ENCODE measurements around the gene CBLN3.

Gene CBLN3

GRCh38 chr14:24440606-24441399 is 11.3 kb upstream of the CBLN3 start:
- H3K36me3 ChIP-seq (ENCODE audit: insufficient read depth, low read length): peaks cover 56% of the 10 kb centered on the region
- peak overlapping the region; percentile 94 for H3K4me2 ChIP-seq (ENCODE audit: insufficient read depth, low read length)
- peak overlapping the region in 1 of 2 experiments; percentile 64; a peak in 2 of 4 replicates for H3K4me3 ChIP-seq (ENCODE audit: low read depth in 1 of 2, low read length in 2 of 2)
- H3K27ac ChIP-seq (ENCODE audit: low read length): no peak overlapping the region
- no peak for DNase-seq
- H3K79me2 ChIP-seq (ENCODE audit: insufficient read depth, low read length): peaks cover 36% of the 10 kb centered on the region
- TF ChIP-seq, protein P1, sequence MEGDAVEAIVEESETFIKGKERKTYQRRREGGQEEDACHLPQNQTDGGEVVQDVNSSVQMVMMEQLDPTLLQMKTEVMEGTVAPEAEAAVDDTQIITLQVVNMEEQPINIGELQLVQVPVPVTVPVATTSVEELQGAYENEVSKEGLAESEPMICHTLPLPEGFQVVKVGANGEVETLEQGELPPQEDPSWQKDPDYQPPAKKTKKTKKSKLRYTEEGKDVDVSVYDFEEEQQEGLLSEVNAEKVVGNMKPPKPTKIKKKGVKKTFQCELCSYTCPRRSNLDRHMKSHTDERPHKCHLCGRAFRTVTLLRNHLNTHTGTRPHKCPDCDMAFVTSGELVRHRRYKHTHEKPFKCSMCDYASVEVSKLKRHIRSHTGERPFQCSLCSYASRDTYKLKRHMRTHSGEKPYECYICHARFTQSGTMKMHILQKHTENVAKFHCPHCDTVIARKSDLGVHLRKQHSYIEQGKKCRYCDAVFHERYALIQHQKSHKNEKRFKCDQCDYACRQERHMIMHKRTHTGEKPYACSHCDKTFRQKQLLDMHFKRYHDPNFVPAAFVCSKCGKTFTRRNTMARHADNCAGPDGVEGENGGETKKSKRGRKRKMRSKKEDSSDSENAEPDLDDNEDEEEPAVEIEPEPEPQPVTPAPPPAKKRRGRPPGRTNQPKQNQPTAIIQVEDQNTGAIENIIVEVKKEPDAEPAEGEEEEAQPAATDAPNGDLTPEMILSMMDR (IDR thresholded peaks at IDR 0.05; ENCODE audit: borderline replicate concordance, extremely low read depth, low read length, poor library complexity, severe bottlenecking): no peak
- no peak for TF ChIP-seq EZH2 (IDR thresholded peaks at IDR 0.05; ENCODE audit: borderline replicate concordance, low read depth, low read length, severe bottlenecking)
- H3K9me3 ChIP-seq (ENCODE audit: insufficient read depth, low read length, severe bottlenecking): no peaks in the 10 kb centered on the region
- H4K20me1 ChIP-seq (ENCODE audit: insufficient read depth, low read length): peaks cover 14% of the 10 kb centered on the region; the same call in 1 of the 2 replicates
- no peak overlapping the region for H2AFZ ChIP-seq (ENCODE audit: low read depth, low read length)
- H3K4me1 ChIP-seq (ENCODE audit: insufficient read depth, low read length): peaks cover 51% of the 10 kb centered on the region
- no peak for ATAC-seq (ENCODE audit: insufficient read depth, low read depth)
- H3K27me3 ChIP-seq (ENCODE audit: insufficient read depth, low read length, poor library complexity): no peaks in the 10 kb centered on the region
- peak overlapping the region; percentile 80 for H3K9ac ChIP-seq (ENCODE audit: low read depth, low read length)

DNA sequence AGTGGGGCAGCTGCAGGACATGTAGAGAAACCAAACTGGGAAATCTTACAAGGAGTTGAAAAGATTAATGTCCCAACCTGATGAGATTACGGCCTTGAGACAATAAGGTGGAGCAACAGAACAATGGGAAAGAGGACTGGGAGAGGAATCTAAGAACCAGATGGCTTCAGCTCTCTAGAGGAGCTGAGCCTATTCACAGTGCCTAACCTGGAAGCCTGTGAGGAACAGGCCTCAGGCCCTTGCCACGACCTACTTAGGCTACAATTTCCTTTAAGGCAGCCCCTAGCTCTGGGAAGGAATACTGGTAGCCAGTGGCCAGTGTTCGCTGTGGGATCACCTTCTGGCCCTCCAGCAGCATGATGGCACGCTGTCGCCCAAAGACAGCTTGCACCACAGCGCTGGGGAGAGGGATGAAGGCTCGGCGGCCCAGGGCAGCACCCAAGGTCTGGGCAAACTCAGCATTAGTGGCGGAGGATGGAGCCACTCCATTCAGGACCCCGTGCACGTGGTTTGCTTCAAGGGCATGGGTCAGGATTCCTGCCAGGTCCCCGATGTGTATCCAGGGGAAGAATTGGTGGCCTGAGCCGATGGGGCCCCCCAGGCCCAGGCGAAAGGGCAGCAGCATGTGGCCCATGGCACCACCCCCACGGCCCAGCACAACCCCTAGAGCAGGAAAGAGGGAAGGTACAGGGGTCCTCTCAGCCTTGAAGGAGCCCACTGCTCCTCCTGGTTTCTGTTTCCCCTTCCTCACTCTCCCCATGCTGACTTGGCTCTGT is 10.6 kb upstream of the CBLN3 start:
- TF ChIP-seq, protein P1 (IDR thresholded peaks at IDR 0.05; ENCODE audit: borderline replicate concordance, extremely low read depth, low read length, poor library complexity, severe bottlenecking): no peak
- no peak for TF ChIP-seq EZH2 (IDR thresholded peaks at IDR 0.05; ENCODE audit: borderline replicate concordance, low read depth, low read length, severe bottlenecking)
- H3K27ac ChIP-seq (ENCODE audit: low read length): no peak overlapping the region
- peaks cover 60% of the 10 kb centered on the region for H3K36me3 ChIP-seq (ENCODE audit: insufficient read depth, low read length)
- no peaks in the 10 kb centered on the region for H3K27me3 ChIP-seq (ENCODE audit: insufficient read depth, low read length, poor library complexity)
- H3K4me3 ChIP-seq (ENCODE audit: low read depth in 1 of 2, low read length in 2 of 2): no peak overlapping the region
- H3K9me3 ChIP-seq (ENCODE audit: insufficient read depth, low read length, severe bottlenecking): no peaks in the 10 kb centered on the region
- no peak for DNase-seq
- peaks cover 52% of the 10 kb centered on the region for H3K4me1 ChIP-seq (ENCODE audit: insufficient read depth, low read length)
- peaks cover 14% of the 10 kb centered on the region; the same call in 1 of the 2 replicates for H4K20me1 ChIP-seq (ENCODE audit: insufficient read depth, low read length)
- no peak for ATAC-seq (ENCODE audit: insufficient read depth, low read depth)
- H3K9ac ChIP-seq (ENCODE audit: low read depth, low read length): no peak overlapping the region
- H3K79me2 ChIP-seq (ENCODE audit: insufficient read depth, low read length): peaks cover 36% of the 10 kb centered on the region
- peak overlapping the region; percentile 94; the same call in 1 of the 2 replicates for H3K4me2 ChIP-seq (ENCODE audit: insufficient read depth, low read length)
- H2AFZ ChIP-seq (ENCODE audit: low read depth, low read length): no peak overlapping the region

- Histone ChIP-seq H3K4me1 (ENCODE audit: insufficient read depth, low read length) (peaks cover 52% of the 10 kb centered on the region), H2AFZ (ENCODE audit: low read depth, low read length) (no peak overlapping the region), H3K36me3 (ENCODE audit: insufficient read depth, low read length) (peaks cover 63% of the 10 kb centered on the region), H4K20me1 (ENCODE audit: insufficient read depth, low read length) (peaks cover 14% of the 10 kb centered on the region; the same call in 1 of the 2 replicates), H3K27ac (ENCODE audit: low read length) (no peak overlapping the region), H3K79me2 (ENCODE audit: insufficient read depth, low read length) (peaks cover 36% of the 10 kb centered on the region), H3K9me3 (ENCODE audit: insufficient read depth, low read length, severe bottlenecking) (no peaks in the 10 kb centered on the region), H3K9ac (ENCODE audit: low read depth, low read length) (no peak overlapping the region), H3K4me3 (ENCODE audit: low read depth in 1 of 2, low read length in 2 of 2) (no peak overlapping the region), H3K4me2 (ENCODE audit: insufficient read depth, low read length) (no peak overlapping the region), H3K27me3 (ENCODE audit: insufficient read depth, low read length, poor library complexity) (no peaks in the 10 kb centered on the region)
- TF ChIP-seq, protein P1 (IDR thresholded peaks at IDR 0.05; ENCODE audit: borderline replicate concordance, extremely low read depth, low read length, poor library complexity, severe bottlenecking): no peak
- no peak for TF ChIP-seq EZH2 (IDR thresholded peaks at IDR 0.05; ENCODE audit: borderline replicate concordance, low read depth, low read length, severe bottlenecking)
- ATAC-seq (ENCODE audit: insufficient read depth, low read depth) (no peak), DNase-seq (no peak)
Observed at GRCh38 chr14:24439257-24439656, 9.8 kb upstream of the CBLN3 start.

Data from DND-41 (cell line).